GM21529 (cell line): ENCODE results near the gene ZNF189.
A peak's percentile ranks its signal among the peaks of the same experiment; 100 is the strongest.
"Not testable (repeated sequence)": the region's sequence is repeated elsewhere in the genome, so short reads cannot be mapped to it uniquely, and the experiment has no call there.

Experiments used
- ATAC-seq: cut with Tn5 transposase; IDR thresholded peaks from one replicate; pipeline ENCODE4 v1.9.1; 2021; ENCODE audit not compliant: unreplicated experiment

Gene ZNF189

GRCh38 chr9:101376111-101376848, 22.4 kb upstream of the ZNF189 start:
- ATAC-seq: no peak

GRCh38 chr9:101380295-101380694, 18.4 kb upstream of the ZNF189 start:
- no peak for ATAC-seq

GRCh38 chr9:101381118-101381517, 17.5 kb upstream of the ZNF189 start:
- ATAC-seq: no peak

GRCh38 chr9:101381833-101382342, 16.8 kb upstream of the ZNF189 start:
- no peak for ATAC-seq

- no peak for ATAC-seq
Observed at GRCh38 chr9:101383361-101383760, 15.3 kb upstream of the ZNF189 start.

- not testable (repeated sequence) for ATAC-seq
Observed at GRCh38 chr9:101384873-101385536, 13.6 kb upstream of the ZNF189 start, which contains the start of gene BAAT. TSS of gene BAAT (minus strand) at chr9:101385006. CDS start at chr9:101371404, 13,602 bp downstream.

- peak; percentile 71 for ATAC-seq
Observed at GRCh38 chr9:101387871-101388506, 10.7 kb upstream of the ZNF189 start.

- ATAC-seq: no peak
Observed at GRCh38 chr9:101388507-101388993, 10.1 kb upstream of the ZNF189 start.

- ATAC-seq: no peak
Observed at GRCh38 chr9:101393135-101393534, 5.5 kb upstream of the ZNF189 start.

- ATAC-seq: no peak
Observed at GRCh38 chr9:101394687-101395086, 4.0 kb upstream of the ZNF189 start.

- no peak for ATAC-seq
Observed at GRCh38 chr9:101397746-101398067, 944 bp upstream of the ZNF189 start.

- peak; percentile 9 for ATAC-seq
Observed at GRCh38 chr9:101398930-101399642, 435 bp downstream of the ZNF189 start.

- ATAC-seq: no peak
Observed at GRCh38 chr9:101399643-101399970, 956 bp downstream of the ZNF189 start.

- no peak for ATAC-seq
Observed at GRCh38 chr9:101400120-101400519, 1.5 kb downstream of the ZNF189 start.

GRCh38 chr9:101403516-101404285, 5.0 kb downstream of the ZNF189 start:
- ATAC-seq: no peak

- ATAC-seq: no peak
Observed at GRCh38 chr9:101408374-101409078, 9.9 kb downstream of the ZNF189 start.

- ATAC-seq: no peak
Observed at GRCh38 chr9:101409079-101409477, 10.4 kb downstream of the ZNF189 start.

GRCh38 chr9:101414839-101415238, 16.2 kb downstream of the ZNF189 start:
- ATAC-seq: no peak

- no peak for ATAC-seq
Observed at GRCh38 chr9:101415578-101415977, 16.9 kb downstream of the ZNF189 start.

- no peak for ATAC-seq
Observed at GRCh38 chr9:101417389-101417788, 18.7 kb downstream of the ZNF189 start.
